ENCODE results near the gene SPOCK1. TPM values are rescaled to one million over a fixed set of nuclear protein-coding genes. Genes with fewer than 3 reads are reported as not detected.

The SPOCK1 gene
- polyA plus RNA-seq, 1 experiment: 76.0 TPM

DNA sequence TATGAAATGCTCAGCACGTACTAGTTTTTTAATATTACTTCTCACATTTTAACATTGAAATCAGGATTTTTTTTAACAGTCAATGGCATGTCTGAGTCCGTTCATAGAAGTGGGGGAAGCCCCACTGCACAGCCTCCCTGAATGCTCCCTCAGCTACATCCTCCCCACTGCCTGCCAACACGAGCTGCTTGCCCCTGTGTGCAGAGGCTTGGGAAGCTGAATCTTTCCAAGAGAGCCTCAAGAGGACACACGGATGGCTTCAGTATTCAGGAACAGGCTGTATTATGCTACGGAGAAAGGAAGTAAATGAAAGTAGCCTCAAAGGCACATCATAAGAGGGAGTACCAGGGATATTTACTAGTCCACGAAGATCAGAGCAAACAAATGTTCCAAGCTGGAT, 248.7 kb downstream of the SPOCK1 start:
- CTCF ChIA-PET: interaction anchor here (1.0 to 1.5 kb wide), 2 partner anchors 70 to 175 kb away, joined by 3 to 7 read pairs; no protein-coding TSS in a partner anchor
- POLR2A ChIA-PET: interaction anchor here (0.6 kb wide), 1 partner anchor 122 kb away, joined by 3 read pairs; no protein-coding TSS in a partner anchor
- Histone ChIP-seq H3K9me3 (ENCODE audit: control insufficient read depth, insufficient read depth, low read length) (no peaks in the 10 kb centered on the region), H3K27me3 (ENCODE audit: control insufficient read depth, insufficient read depth, low read length) (no peaks in the 10 kb centered on the region), H3K4me3 (ENCODE audit: low read depth, low read length) (no peak overlapping the region), H3K27ac (ENCODE audit: low read depth, low read length) (no peak overlapping the region)
- TF ChIP-seq, protein P1, sequence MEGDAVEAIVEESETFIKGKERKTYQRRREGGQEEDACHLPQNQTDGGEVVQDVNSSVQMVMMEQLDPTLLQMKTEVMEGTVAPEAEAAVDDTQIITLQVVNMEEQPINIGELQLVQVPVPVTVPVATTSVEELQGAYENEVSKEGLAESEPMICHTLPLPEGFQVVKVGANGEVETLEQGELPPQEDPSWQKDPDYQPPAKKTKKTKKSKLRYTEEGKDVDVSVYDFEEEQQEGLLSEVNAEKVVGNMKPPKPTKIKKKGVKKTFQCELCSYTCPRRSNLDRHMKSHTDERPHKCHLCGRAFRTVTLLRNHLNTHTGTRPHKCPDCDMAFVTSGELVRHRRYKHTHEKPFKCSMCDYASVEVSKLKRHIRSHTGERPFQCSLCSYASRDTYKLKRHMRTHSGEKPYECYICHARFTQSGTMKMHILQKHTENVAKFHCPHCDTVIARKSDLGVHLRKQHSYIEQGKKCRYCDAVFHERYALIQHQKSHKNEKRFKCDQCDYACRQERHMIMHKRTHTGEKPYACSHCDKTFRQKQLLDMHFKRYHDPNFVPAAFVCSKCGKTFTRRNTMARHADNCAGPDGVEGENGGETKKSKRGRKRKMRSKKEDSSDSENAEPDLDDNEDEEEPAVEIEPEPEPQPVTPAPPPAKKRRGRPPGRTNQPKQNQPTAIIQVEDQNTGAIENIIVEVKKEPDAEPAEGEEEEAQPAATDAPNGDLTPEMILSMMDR (IDR thresholded peaks at IDR 0.05; ENCODE audit: low read depth, low read length): no peak
- DNase-seq (ENCODE audit: low read depth, low spot score): no peak

DNA sequence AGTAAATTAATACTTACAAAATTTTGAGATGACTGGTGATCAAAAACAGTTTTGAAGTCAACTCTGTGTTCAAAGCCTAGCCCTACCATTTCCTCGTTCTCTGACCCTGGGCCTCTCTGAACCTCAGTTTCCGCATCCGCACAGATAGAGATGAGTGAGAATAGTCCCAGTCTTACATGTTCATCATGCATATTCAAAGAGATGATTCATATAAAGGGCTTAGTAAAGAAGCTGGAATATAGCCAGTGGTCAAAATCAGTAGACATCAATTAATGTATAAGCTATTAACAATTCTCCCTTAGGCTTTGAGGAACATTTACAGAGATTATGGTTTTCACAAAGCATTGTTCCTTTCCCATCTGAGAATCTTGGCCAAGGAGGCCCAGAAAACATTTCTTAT, 250.6 kb downstream of the SPOCK1 start:
- H3K4me3 ChIP-seq (ENCODE audit: low read depth, low read length): no peak overlapping the region
- no peak overlapping the region for H3K27ac ChIP-seq (ENCODE audit: low read depth, low read length)
- no peaks in the 10 kb centered on the region for H3K27me3 ChIP-seq (ENCODE audit: control insufficient read depth, insufficient read depth, low read length)
- POLR2A ChIA-PET: no interaction called here
- TF ChIP-seq, protein P1 (IDR thresholded peaks at IDR 0.05; ENCODE audit: low read depth, low read length): no peak
- CTCF ChIA-PET: no interaction called here
- no peak for DNase-seq (ENCODE audit: low read depth, low spot score)
- no peaks in the 10 kb centered on the region for H3K9me3 ChIP-seq (ENCODE audit: control insufficient read depth, insufficient read depth, low read length)

DNA sequence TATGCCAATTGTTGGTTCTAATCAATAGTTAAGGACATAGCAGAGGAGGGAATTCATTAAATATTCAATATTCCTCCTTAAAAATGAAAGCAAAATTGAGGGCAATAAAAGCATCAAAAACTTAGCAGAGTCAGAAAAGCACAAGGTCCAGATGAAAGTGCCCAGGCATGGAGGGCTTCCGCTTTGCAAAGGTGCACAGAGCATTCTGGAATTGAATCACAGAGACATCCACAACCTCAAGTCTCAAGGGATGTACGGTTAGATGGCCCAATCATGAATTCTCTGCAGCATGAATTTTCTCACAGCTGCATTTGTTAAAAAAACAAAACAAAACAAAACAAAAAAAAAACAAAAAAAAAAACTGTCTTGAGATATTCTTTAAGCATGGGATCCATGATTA, 253.7 kb downstream of the SPOCK1 start:
- H3K27ac ChIP-seq (ENCODE audit: low read depth, low read length): no peak overlapping the region
- H3K9me3 ChIP-seq (ENCODE audit: control insufficient read depth, insufficient read depth, low read length): no peaks in the 10 kb centered on the region
- ChIA-PET POLR2A (no interaction called here), CTCF (no interaction called here)
- no peak overlapping the region for H3K4me3 ChIP-seq (ENCODE audit: low read depth, low read length)
- TF ChIP-seq, protein P1 (IDR thresholded peaks at IDR 0.05; ENCODE audit: low read depth, low read length): no peak
- no peaks in the 10 kb centered on the region for H3K27me3 ChIP-seq (ENCODE audit: control insufficient read depth, insufficient read depth, low read length)
- no peak for DNase-seq (ENCODE audit: low read depth, low spot score)

DNA sequence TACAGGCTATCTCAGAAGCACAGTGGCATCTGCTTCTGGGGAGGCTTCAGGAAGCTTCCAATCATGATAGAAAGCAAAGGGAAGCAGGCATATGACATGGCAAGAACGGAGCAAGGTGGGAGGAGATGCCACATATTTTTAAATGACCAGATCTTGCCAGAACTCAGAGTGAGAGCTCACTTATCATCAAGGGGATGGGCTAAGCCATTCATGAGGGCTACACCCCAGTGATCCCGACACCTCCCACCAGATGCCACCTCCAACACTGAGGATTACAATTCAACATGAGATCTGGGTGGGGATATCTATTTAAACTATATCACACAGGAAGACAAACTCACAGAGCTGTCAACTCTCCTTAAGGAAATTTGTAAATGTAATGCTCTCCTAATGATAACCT, 258.8 kb downstream of the SPOCK1 start:
- Histone ChIP-seq H3K27me3 (ENCODE audit: control insufficient read depth, insufficient read depth, low read length) (peaks cover 2% of the 10 kb centered on the region), H3K4me3 (ENCODE audit: low read depth, low read length) (no peak overlapping the region), H3K9me3 (ENCODE audit: control insufficient read depth, insufficient read depth, low read length) (no peaks in the 10 kb centered on the region), H3K27ac (ENCODE audit: low read depth, low read length) (no peak overlapping the region)
- TF ChIP-seq, protein P1 (IDR thresholded peaks at IDR 0.05; ENCODE audit: low read depth, low read length): no peak
- ChIA-PET CTCF (interaction anchor here (1.0 kb wide), 1 partner anchor 80 kb away, joined by 5 read pairs; no protein-coding TSS in a partner anchor), POLR2A (no interaction called here)
- no peak for DNase-seq (ENCODE audit: low read depth, low spot score)

DNA sequence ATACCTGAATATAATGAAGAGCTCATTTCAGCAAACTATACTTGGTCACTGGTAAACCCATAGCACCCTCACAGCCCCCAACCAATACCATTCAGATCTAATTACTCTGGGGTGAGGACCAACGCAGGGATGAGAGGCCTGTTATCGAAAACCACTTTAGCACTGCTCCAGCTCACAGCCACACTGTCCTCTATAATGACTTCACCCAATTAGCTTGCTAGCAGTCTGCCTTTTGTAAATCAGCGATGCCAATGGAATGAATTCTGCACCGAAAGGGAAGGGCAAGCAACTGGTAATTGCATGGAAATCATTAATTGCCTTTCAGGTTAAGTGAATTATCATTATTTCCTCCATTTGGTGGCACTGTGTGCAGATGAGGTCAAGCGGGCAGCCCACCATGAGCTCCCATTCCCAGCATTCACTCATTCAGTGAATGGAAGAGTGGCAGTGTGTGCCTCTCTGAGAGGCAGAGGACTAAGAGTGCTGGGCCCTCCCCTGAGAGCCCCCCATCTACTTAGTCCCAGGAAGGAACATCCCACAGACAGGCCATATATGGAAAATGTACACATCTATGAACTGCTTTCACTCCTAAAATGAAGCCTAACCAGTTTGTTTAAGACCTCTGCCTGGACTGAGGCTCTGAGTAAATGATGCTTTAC, 262.1 kb downstream of the SPOCK1 start:
- ChIA-PET POLR2A (no interaction called here), CTCF (interaction anchor here (1.2 kb wide), 1 partner anchor 45 kb away, joined by 3 read pairs; no protein-coding TSS in a partner anchor)
- no peak overlapping the region for H3K4me3 ChIP-seq (ENCODE audit: low read depth, low read length)
- H3K9me3 ChIP-seq (ENCODE audit: control insufficient read depth, insufficient read depth, low read length): no peaks in the 10 kb centered on the region
- DNase-seq (ENCODE audit: low read depth, low spot score): no peak
- H3K27me3 ChIP-seq (ENCODE audit: control insufficient read depth, insufficient read depth, low read length): peaks cover 2% of the 10 kb centered on the region
- H3K27ac ChIP-seq (ENCODE audit: low read depth, low read length): no peak overlapping the region
- TF ChIP-seq, protein P1 (IDR thresholded peaks at IDR 0.05; ENCODE audit: low read depth, low read length): no peak

Data from AG04450 (cell line).